ENCODE data around the gene SF1. TPM values are rescaled to one million over a fixed set of nuclear protein-coding genes. Genes with fewer than 3 reads are reported as not detected.

Gene SF1
- total RNA-seq, 1 donor, result 773 TPM

- Histone ChIP-seq H3K4me1 (ENCODE audit: insufficient read depth, low read length) (peaks cover 40% of the 10 kb centered on the region), H3K9me3 (ENCODE audit: low read depth, low read length) (no peaks in the 10 kb centered on the region), H3K27me3 (ENCODE audit: insufficient read depth, low read length) (no peaks in the 10 kb centered on the region), H3K4me3 (ENCODE audit: low read length) (peak overlapping the region; percentile 91)
Observed at GRCh38 chr11:64742087-64742888, 36.1 kb downstream of the SF1 start.

GRCh38 chr11:64741375-64742086, 36.8 kb downstream of the SF1 start:
- no peaks in the 10 kb centered on the region for H3K9me3 ChIP-seq (ENCODE audit: low read depth, low read length)
- H3K27me3 ChIP-seq (ENCODE audit: insufficient read depth, low read length), result no peaks in the 10 kb centered on the region
- H3K4me3 ChIP-seq (ENCODE audit: low read length), result peak overlapping the region; percentile 91
- peaks cover 41% of the 10 kb centered on the region for H3K4me1 ChIP-seq (ENCODE audit: insufficient read depth, low read length)

- no peaks in the 10 kb centered on the region for H3K27me3 ChIP-seq (ENCODE audit: insufficient read depth, low read length)
- H3K9me3 ChIP-seq (ENCODE audit: low read depth, low read length), result no peaks in the 10 kb centered on the region
- no peak overlapping the region for H3K4me3 ChIP-seq (ENCODE audit: low read length)
- H3K4me1 ChIP-seq (ENCODE audit: insufficient read depth, low read length), result peaks cover 30% of the 10 kb centered on the region
Observed at GRCh38 chr11:64739871-64740270, 38.5 kb downstream of the SF1 start.

- peaks cover 13% of the 10 kb centered on the region for H3K4me1 ChIP-seq (ENCODE audit: insufficient read depth, low read length)
- no peaks in the 10 kb centered on the region for H3K9me3 ChIP-seq (ENCODE audit: low read depth, low read length)
- no peak overlapping the region for H3K4me3 ChIP-seq (ENCODE audit: low read length)
- no peaks in the 10 kb centered on the region for H3K27me3 ChIP-seq (ENCODE audit: insufficient read depth, low read length)
Observed at GRCh38 chr11:64736654-64737053, 41.7 kb downstream of the SF1 start.

- Histone ChIP-seq H3K9me3 (ENCODE audit: low read depth, low read length) (no peaks in the 10 kb centered on the region), H3K4me3 (ENCODE audit: low read length) (no peak overlapping the region), H3K4me1 (ENCODE audit: insufficient read depth, low read length) (peaks cover 4% of the 10 kb centered on the region), H3K27me3 (ENCODE audit: insufficient read depth, low read length) (no peaks in the 10 kb centered on the region)
Observed at GRCh38 chr11:64735725-64736259, 42.5 kb downstream of the SF1 start.

- H3K4me3 ChIP-seq (ENCODE audit: low read length), result no peak overlapping the region
- no peaks in the 10 kb centered on the region for H3K9me3 ChIP-seq (ENCODE audit: low read depth, low read length)
- no peaks in the 10 kb centered on the region for H3K27me3 ChIP-seq (ENCODE audit: insufficient read depth, low read length)
- peaks cover 4% of the 10 kb centered on the region for H3K4me1 ChIP-seq (ENCODE audit: insufficient read depth, low read length)
Observed at GRCh38 chr11:64734811-64735724, 43.3 kb downstream of the SF1 start.

- H3K4me1 ChIP-seq (ENCODE audit: insufficient read depth, low read length), result no peaks in the 10 kb centered on the region
- H3K9me3 ChIP-seq (ENCODE audit: low read depth, low read length), result no peaks in the 10 kb centered on the region
- H3K27me3 ChIP-seq (ENCODE audit: insufficient read depth, low read length), result no peaks in the 10 kb centered on the region
- H3K4me3 ChIP-seq (ENCODE audit: low read length), result no peak overlapping the region
Observed at GRCh38 chr11:64731601-64732000, 46.7 kb downstream of the SF1 start.

GRCh38 chr11:64729851-64730382, 48.4 kb downstream of the SF1 start:
- Histone ChIP-seq H3K4me1 (ENCODE audit: insufficient read depth, low read length) (no peaks in the 10 kb centered on the region), H3K4me3 (ENCODE audit: low read length) (no peak overlapping the region), H3K9me3 (ENCODE audit: low read depth, low read length) (no peaks in the 10 kb centered on the region), H3K27me3 (ENCODE audit: insufficient read depth, low read length) (no peaks in the 10 kb centered on the region)

- H3K4me1 ChIP-seq (ENCODE audit: insufficient read depth, low read length), result peaks cover 6% of the 10 kb centered on the region
Observed at GRCh38 chr11:64728757-64729365, 49.5 kb downstream of the SF1 start.

GRCh38 chr11:64726867-64727530, 51.3 kb downstream of the SF1 start:
- no peaks in the 10 kb centered on the region for H3K9me3 ChIP-seq (ENCODE audit: low read depth, low read length)
- H3K27me3 ChIP-seq (ENCODE audit: insufficient read depth, low read length), result peaks cover 4% of the 10 kb centered on the region
- peaks cover 11% of the 10 kb centered on the region for H3K4me1 ChIP-seq (ENCODE audit: insufficient read depth, low read length)
- H3K4me3 ChIP-seq (ENCODE audit: low read length), result no peak overlapping the region

More at GRCh38 chr11:64728757-64729365, 49.5 kb downstream of the SF1 start:
- Histone ChIP-seq H3K9me3 (ENCODE audit: low read depth, low read length) (no peaks in the 10 kb centered on the region), H3K4me3 (ENCODE audit: low read length) (no peak overlapping the region), H3K27me3 (ENCODE audit: insufficient read depth, low read length) (no peaks in the 10 kb centered on the region)

- Histone ChIP-seq H3K4me3 (ENCODE audit: low read length) (no peak overlapping the region), H3K9me3 (ENCODE audit: low read depth, low read length) (no peaks in the 10 kb centered on the region), H3K27me3 (ENCODE audit: insufficient read depth, low read length) (peaks cover 7% of the 10 kb centered on the region), H3K4me1 (ENCODE audit: insufficient read depth, low read length) (peaks cover 11% of the 10 kb centered on the region)
Observed at GRCh38 chr11:64726211-64726641, 52.1 kb downstream of the SF1 start.

GRCh38 chr11:64724863-64725532, 53.3 kb downstream of the SF1 start:
- Histone ChIP-seq H3K4me3 (ENCODE audit: low read length) (no peak overlapping the region), H3K9me3 (ENCODE audit: low read depth, low read length) (no peaks in the 10 kb centered on the region), H3K27me3 (ENCODE audit: insufficient read depth, low read length) (peaks cover 7% of the 10 kb centered on the region), H3K4me1 (ENCODE audit: insufficient read depth, low read length) (peaks cover 11% of the 10 kb centered on the region)

All from mononuclear cell (primary cell).